Skeletal muscle satellite cell (primary cell): ENCODE data around the gene GALM.
"Not testable (repeated sequence)": the region's sequence is repeated elsewhere in the genome, so short reads cannot be mapped to it uniquely, and the experiment has no call there.

ENCODE experiments used
- H3K27me3 ChIP-seq: 2 replicates; pipeline ENCODE4 v1.7.0; 2013; ENCODE audit warnings: low read length; ENCODE audit not compliant: control insufficient read depth, insufficient read depth
- H3K36me3 ChIP-seq: 2 replicates; pipeline ENCODE4 v1.7.0; 2013; ENCODE audit warnings: mild to moderate bottlenecking, control low read depth, low read length; ENCODE audit not compliant: insufficient read depth
- H3K4me1 ChIP-seq: 2 replicates; pipeline ENCODE4 v1.7.0; 2013; ENCODE audit warnings: low read length; ENCODE audit not compliant: control insufficient read depth, insufficient read depth
- H3K4me2 ChIP-seq: 2 replicates; pipeline ENCODE4 v1.7.0; 2013; ENCODE audit warnings: mild to moderate bottlenecking, low read length
- H3K4me3 ChIP-seq: 2 replicates; pipeline ENCODE4 v1.7.0; 2013; ENCODE audit warnings: low read length
- H3K9ac ChIP-seq: 2 replicates; pipeline ENCODE4 v1.7.0; 2013; ENCODE audit warnings: mild to moderate bottlenecking, low read depth, low read length, moderate library complexity
- H3K9me3 ChIP-seq: replicated peaks from 2 replicates; pipeline ENCODE4 v1.7.0; 2013; ENCODE audit warnings: mild to moderate bottlenecking, control low read depth, low read length

The GALM gene

GRCh38 chr2:38690499-38691420 lies 24.8 kb downstream of the GALM start:
- H3K4me1 ChIP-seq: peaks cover 24% of the 10 kb centered on the region
- H3K4me3 ChIP-seq: peak overlapping the region; percentile 28

GRCh38 chr2:38691994-38692393 lies 26.1 kb downstream of the GALM start:
- Histone ChIP-seq H3K36me3 (no peaks in the 10 kb centered on the region), H3K4me2 (no peak overlapping the region), H3K27me3 (no peaks in the 10 kb centered on the region), H3K9me3 (no peaks in the 10 kb centered on the region), H3K4me1 (peaks cover 24% of the 10 kb centered on the region), H3K4me3 (no peak overlapping the region), H3K9ac (no peak overlapping the region)

More at GRCh38 chr2:38690499-38691420, 24.8 kb downstream of the GALM start:
- no peaks in the 10 kb centered on the region for H3K36me3 ChIP-seq
- H3K4me2 ChIP-seq: peak overlapping the region; percentile 73
- no peaks in the 10 kb centered on the region for H3K27me3 ChIP-seq
- no peaks in the 10 kb centered on the region for H3K9me3 ChIP-seq
- no peak overlapping the region for H3K9ac ChIP-seq

- H3K36me3 ChIP-seq: no peaks in the 10 kb centered on the region
- no peak overlapping the region for H3K4me3 ChIP-seq
- H3K9ac ChIP-seq: no peak overlapping the region
- no peaks in the 10 kb centered on the region for H3K9me3 ChIP-seq
- no peak overlapping the region for H3K4me2 ChIP-seq
- peaks cover 24% of the 10 kb centered on the region for H3K4me1 ChIP-seq
- no peaks in the 10 kb centered on the region for H3K27me3 ChIP-seq
These were observed 26.9 kb downstream of the GALM start for GRCh38 chr2:38692636-38693318.

GRCh38 chr2:38697116-38697840 lies 31.4 kb downstream of the GALM start:
- Histone ChIP-seq H3K36me3 (no peaks in the 10 kb centered on the region), H3K9me3 (no peaks in the 10 kb centered on the region), H3K9ac (no peak overlapping the region), H3K4me3 (no peak overlapping the region), H3K4me2 (no peak overlapping the region), H3K4me1 (peaks cover 11% of the 10 kb centered on the region), H3K27me3 (no peaks in the 10 kb centered on the region)

GRCh38 chr2:38698467-38699003 lies 32.6 kb downstream of the GALM start:
- Histone ChIP-seq H3K4me2 (no peak overlapping the region), H3K36me3 (no peaks in the 10 kb centered on the region), H3K4me3 (no peak overlapping the region), H3K9ac (no peak overlapping the region), H3K9me3 (no peaks in the 10 kb centered on the region), H3K4me1 (peaks cover 9% of the 10 kb centered on the region), H3K27me3 (no peaks in the 10 kb centered on the region)

- Histone ChIP-seq H3K9ac (no peak overlapping the region), H3K36me3 (no peaks in the 10 kb centered on the region), H3K27me3 (no peaks in the 10 kb centered on the region), H3K4me3 (no peak overlapping the region), H3K9me3 (no peaks in the 10 kb centered on the region), H3K4me2 (no peak overlapping the region), H3K4me1 (peaks cover 9% of the 10 kb centered on the region)
These were observed 34.3 kb downstream of the GALM start for GRCh38 chr2:38700113-38700785.

- Histone ChIP-seq H3K27me3 (no peaks in the 10 kb centered on the region), H3K4me1 (peaks cover 9% of the 10 kb centered on the region), H3K4me2 (no peak overlapping the region), H3K9ac (no peak overlapping the region), H3K36me3 (no peaks in the 10 kb centered on the region), H3K9me3 (no peaks in the 10 kb centered on the region), H3K4me3 (no peak overlapping the region)
These were observed 35.1 kb downstream of the GALM start for GRCh38 chr2:38700881-38701458.

- Histone ChIP-seq H3K9ac (no peak overlapping the region), H3K4me1 (peaks cover 9% of the 10 kb centered on the region), H3K9me3 (no peaks in the 10 kb centered on the region), H3K4me2 (no peak overlapping the region), H3K27me3 (no peaks in the 10 kb centered on the region), H3K36me3 (no peaks in the 10 kb centered on the region), H3K4me3 (no peak overlapping the region)
These were observed 35.6 kb downstream of the GALM start for GRCh38 chr2:38701542-38701941.

- Histone ChIP-seq H3K9ac (no peak overlapping the region), H3K27me3 (no peaks in the 10 kb centered on the region), H3K36me3 (no peaks in the 10 kb centered on the region), H3K9me3 (no peaks in the 10 kb centered on the region), H3K4me3 (no peak overlapping the region), H3K4me2 (peak overlapping the region; percentile 46), H3K4me1 (peaks cover 9% of the 10 kb centered on the region)
These were observed 36.5 kb downstream of the GALM start for GRCh38 chr2:38702413-38702812.

- H3K36me3 ChIP-seq, H3K4me2 ChIP-seq, H3K9me3 ChIP-seq, H3K4me1 ChIP-seq, H3K27me3 ChIP-seq, H3K4me3 ChIP-seq, H3K9ac ChIP-seq: not testable (repeated sequence)
These were observed 37.4 kb downstream of the GALM start for GRCh38 chr2:38703336-38703735.
